AG09309 (cell line): ENCODE results near the gene CSTF3.
"Not testable (repeated sequence)": the region's sequence is repeated elsewhere in the genome, so short reads cannot be mapped to it uniquely, and the experiment has no call there.

Experiments
- DNase-seq: peaks from one replicate; pipeline ENCODE4 v3.0.0-alpha.2; 2010; ENCODE audit warnings: low read depth
- H3K4me3 ChIP-seq: 2 replicates; pipeline ENCODE4 v1.5.1; 2011; ENCODE audit warnings: mild to moderate bottlenecking, low read depth, low read length, moderate library complexity; ENCODE audit not compliant: control insufficient read depth
- TF ChIP-seq, protein P1 (sequence below): IDR thresholded peaks from 2 replicates; pipeline ENCODE4 v1.5.1; 2011; ENCODE audit warnings: mild to moderate bottlenecking, low read depth, low read length, inconsistent platforms; ENCODE audit not compliant: insufficient read depth, control insufficient read depth; ENCODE audit errors: missing control alignments

CSTF3 gene

DNA sequence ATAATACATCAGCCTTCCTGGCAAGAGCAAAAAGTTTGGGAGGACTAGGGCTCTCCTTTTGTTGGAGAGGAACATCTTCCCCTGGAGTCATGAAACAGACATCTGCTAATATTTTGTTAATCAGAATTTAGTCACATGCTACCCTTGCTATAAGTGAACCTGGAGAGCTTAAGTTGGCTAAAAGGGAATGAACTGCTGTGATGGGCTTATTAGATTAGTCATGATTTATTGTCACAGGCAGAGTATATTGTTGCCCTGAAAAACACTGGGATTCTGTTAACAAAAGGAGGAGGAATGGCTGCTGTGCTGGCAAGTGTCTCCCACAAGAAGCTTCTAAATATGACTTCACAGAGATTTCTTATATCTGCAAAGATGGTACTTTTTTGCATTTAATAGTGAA, 105.9 kb downstream of the CSTF3 start:
- TF ChIP-seq, protein P1, sequence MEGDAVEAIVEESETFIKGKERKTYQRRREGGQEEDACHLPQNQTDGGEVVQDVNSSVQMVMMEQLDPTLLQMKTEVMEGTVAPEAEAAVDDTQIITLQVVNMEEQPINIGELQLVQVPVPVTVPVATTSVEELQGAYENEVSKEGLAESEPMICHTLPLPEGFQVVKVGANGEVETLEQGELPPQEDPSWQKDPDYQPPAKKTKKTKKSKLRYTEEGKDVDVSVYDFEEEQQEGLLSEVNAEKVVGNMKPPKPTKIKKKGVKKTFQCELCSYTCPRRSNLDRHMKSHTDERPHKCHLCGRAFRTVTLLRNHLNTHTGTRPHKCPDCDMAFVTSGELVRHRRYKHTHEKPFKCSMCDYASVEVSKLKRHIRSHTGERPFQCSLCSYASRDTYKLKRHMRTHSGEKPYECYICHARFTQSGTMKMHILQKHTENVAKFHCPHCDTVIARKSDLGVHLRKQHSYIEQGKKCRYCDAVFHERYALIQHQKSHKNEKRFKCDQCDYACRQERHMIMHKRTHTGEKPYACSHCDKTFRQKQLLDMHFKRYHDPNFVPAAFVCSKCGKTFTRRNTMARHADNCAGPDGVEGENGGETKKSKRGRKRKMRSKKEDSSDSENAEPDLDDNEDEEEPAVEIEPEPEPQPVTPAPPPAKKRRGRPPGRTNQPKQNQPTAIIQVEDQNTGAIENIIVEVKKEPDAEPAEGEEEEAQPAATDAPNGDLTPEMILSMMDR: no peak
- H3K4me3 ChIP-seq: no peak overlapping the region
- no peak for DNase-seq

DNA sequence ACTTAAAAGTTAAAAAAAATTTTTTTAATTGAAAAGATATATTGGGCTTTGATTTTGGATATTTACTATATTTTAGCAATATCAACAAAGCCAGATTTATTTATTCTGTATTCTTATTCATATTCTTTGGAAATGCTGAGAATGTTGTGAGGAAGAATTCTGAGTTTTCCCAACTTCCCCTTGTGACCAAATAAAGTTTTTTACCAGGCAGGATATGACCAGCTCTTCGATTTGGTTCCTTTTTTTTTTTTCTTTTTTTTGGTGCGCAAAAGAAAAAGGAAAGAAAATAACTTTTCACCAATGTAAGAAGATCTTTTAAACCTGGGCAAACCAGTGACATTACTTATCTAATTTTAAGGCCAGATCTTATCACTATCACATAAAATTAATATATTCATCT, 109.0 kb downstream of the CSTF3 start:
- no peak overlapping the region for H3K4me3 ChIP-seq
- DNase-seq: no peak
- TF ChIP-seq, protein P1: no peak

DNA sequence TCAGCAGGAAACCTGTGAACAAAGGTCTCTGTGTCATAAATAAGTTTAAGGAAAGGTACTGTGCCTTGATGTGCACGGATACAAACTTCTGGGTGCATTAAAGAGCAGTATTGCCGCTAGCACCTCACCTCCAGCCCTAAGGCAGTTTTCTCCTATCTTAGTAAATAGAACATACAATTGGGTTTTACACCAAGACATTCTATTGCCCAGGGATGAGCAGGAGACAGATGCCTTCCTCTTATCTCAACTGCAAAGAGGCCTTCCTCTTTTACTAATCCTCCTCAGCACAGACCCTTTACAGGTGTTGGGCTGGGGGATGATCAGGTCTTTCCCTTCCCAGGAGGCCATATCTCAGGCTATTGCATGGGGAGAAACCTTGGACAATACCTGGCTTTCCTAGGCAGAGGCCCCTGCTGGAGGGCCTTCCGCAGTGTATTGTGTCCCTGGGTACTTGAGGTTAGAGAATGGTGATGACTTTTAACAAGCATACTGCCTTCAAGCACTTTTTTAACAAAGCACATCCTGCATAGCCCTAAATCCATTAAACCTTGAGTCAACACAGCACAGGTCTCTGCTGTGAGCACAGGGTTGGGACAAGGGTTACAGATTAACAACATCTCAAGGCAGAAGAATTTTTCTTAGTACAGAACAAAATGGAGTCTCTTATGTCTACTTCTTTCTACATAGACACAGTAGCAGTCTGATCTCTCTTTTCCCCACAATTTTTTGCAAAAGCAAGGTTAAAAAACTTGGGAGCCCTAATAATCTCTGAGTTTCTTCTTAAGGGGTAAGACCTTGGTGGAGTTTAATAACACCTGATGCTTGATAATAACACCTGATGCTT, 111.5 kb downstream of the CSTF3 start:
- DNase-seq, H3K4me3 ChIP-seq: not testable (repeated sequence)

DNA sequence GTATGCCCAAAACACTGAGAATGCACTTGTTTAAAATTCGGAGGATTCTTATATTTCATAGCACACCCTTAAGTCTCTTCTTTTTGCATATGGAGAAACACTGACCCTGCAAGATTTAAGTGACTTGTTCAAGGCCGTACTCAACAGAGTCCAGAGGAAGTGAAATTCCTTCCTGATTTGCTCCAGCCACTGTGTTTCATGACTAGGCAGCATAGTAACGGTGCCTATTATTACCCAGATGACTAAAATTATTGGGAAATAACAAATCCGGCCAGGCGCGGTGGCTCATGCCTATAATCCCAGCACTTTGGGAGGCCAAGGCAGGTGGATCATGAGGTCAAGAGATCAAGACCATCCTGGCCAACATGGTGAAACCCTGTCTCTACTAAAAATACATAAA, 112.6 kb downstream of the CSTF3 start:
- DNase-seq, H3K4me3 ChIP-seq: not testable (repeated sequence)

DNA sequence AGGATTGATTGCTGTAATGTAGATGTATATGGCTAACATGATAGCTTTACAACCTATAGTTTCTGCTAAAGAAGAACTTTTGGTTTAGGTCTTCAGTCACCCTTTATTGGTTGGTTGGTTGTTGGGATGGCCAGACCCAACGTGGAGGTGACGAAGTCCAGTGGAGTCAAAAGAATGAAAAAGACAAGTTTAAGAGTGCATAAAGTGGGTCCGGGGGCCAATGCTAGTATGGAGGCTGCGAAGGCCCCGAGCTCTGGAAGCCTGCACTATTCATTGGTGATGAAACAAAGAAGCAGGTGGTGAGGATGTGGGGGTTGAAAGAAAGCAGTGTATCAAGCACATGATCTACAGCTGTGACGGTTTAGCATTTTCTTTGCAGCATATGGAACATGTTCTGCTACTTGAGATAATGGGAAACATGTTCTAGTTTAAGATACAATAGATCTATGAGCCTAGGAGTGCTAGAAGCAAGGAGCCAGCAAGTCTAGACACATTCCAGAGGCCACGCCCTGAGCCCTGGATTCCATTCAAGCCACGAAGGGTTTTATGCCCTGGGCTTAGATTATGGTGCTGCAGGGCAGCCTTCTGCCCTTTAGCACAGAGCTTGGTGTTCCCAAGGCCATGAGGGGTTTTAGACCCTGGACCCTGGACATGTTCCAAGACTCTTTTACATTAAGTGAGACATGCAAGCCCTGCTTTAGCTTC, 115.6 kb downstream of the CSTF3 start:
- H3K4me3 ChIP-seq: no peak overlapping the region
- DNase-seq: no peak
- TF ChIP-seq, protein P1: no peak

DNA sequence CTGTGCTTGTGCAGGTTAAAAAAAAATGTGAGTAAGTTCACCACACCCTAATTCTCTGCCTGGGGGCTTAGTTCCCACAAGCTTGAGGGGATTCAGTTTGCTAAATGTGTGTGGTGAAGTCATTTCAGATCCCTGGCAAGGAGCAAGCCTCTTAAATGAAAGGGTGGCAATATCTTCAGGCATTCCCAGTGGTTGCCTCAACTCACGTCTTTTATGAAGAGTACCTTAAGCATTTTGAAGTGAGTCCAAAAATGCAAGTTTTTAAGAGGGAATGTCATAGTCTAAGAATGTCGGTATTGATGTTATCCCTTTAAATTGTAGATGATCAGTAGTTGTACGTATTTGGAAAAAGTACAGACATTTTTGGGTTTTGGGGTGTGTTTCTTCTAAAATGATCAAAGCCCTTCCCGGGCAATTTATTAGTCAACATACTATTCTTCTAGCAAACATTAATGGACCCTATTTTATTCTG, 117.0 kb downstream of the CSTF3 start:
- H3K4me3 ChIP-seq: no peak overlapping the region
- TF ChIP-seq, protein P1: no peak
- no peak for DNase-seq

DNA sequence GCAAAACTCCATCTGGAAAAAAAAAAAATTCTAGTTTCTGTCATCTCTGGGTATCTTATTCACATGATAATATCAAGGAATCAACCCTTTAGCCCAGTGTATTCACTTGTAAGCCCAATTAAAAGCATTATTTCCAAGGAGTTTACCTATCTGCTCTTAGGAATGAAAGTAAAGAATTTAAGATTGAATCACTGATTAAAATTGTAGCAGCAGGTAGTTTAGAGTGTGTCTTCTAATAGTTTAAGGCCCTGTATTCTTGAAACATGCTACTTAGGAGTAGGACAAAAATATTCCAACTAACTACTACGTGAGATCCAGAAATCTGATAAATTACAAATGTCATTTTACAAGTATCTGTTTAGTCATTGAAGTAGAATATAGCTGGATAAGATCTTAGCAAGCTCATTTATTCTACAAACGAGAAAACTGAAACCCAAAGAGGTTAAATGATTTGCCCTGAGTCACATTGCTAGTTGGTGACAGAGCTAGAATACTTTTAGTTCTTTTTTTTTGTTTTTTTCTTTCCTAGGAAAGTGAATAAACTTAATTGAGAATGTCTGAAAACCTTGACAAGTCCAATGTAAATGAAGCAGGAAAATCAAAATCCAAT, 118.0 kb downstream of the CSTF3 start:
- no peak overlapping the region for H3K4me3 ChIP-seq
- no peak for DNase-seq
- TF ChIP-seq, protein P1: no peak
